NCI-H146 treated with DMSO at 0.1 percent for 48 hours (cell line): Measurements from ENCODE around the gene NMUR1.

Experiments used
- DNase-seq: peaks from one replicate; lab custom pipeline; 2025; ENCODE audit not compliant: unreplicated experiment; lab: John Stamatoyannopoulos, UW

Gene NMUR1

DNA sequence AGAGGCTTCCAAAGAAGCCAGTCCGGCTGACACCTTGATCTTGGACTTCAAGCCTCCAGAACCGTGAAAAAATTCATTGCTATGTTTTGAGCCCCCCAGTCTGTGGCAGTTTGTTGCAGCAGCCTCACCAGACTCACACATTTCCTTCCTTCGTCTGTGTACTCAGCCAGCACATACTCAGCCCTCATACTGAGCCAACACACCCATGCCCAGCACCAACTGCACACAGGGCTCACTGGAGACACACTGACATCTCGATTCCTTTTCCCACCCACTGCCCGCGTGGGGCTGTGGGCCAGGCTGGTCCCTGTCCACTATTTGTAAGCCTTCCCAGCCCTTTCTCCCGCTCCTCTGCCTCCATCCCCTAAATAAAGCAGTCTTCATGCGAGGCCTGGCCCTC, 24.1 kb upstream of the NMUR1 start:
- no peak for DNase-seq

DNA sequence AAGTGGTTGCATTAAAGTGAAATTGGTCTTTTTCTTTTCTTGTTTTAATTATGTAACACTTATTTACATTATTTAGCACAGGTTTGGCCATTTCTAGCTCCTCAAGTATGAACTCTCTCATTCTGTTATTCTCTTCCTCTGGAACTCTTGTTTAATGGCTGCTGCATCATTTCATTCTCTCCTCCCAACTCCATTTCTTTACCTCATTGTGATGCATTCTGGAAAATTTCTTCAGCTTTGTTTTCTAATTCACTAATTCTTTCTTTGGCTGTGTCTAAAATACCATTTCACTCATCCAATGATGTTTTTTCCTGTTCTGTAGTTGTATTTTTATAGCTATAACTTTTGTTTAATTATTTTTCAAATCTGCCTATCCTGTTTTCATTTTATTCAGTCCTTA, 22.5 kb upstream of the NMUR1 start:
- DNase-seq = no peak

DNA sequence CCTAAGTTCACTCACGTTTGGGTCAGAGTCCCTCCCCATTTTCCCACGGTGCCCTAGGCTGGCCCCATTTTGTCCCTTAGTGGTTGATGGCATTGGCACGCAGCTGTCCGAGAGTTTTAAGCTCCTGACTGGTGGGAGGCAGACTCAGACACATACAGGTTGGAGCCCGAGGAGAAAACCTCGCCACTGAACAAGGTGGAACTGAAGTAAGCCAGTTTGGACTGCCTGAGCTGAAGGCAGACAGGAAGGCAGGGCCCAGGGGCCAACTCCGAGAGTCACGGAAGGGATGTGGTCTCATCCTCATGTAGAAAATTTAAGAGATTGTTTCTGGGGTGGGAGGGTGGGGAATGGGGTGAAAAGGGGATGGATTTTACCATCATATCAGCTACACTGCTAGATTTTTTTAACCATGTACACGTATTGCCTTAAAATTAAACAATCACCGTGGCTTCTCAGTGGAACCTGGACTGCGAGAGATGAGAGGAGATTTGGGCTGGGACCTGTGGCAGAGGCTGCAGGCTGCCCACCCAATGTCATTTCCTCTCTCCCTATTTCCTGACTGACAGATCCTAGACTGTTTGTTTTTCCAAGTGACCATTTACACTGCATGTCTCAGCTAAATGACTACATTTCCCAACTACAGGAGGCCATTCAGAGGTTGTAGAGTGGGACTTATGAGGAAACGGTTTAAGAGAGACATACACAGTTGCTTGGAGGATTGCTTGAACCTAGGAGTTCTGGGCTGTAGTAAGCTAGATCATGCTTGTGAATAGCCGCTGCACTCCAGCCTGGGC, 19.4 kb upstream of the NMUR1 start:
- DNase-seq = no peak

- no peak for DNase-seq
These were observed 18.5 kb upstream of the NMUR1 start for GRCh38 chr2:231548752-231549151.

DNA sequence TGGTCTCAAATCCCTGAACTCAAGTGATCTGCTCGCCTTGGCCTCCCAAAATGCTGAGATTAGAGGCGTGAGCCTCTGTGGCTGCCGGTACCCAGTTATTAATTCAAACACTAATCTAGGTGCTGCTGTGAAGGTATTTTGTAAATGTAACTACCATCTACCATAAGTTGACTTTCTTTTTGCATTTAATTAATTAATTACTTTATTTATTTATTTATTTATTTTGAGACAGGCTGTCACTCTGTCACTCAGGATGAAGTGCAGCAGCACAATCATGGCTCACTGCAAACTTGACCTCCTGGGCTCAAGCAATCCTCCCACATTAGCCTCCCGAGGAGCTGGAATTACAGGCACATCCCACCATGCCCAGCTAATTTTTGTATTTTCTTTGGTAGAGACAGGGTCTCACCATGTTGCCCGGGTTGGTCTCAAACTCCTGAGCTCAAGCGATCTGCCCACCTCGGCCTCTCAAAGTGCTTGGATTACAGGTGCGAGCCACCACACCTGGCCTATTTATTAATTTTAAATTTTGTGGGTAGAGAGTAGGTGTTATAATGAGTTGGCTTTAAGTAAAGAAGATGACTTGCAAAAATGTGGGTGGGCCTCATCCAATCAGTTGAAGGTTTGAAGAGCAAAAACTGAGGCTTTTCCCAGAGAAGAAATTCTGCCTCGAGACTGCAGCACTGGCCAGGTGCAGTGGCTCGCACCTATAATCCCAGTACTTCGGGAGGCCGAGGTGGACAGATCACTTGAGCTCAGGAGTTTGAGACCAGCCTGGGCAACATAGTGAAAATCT, 17.3 kb upstream of the NMUR1 start:
- DNase-seq = no peak

DNA sequence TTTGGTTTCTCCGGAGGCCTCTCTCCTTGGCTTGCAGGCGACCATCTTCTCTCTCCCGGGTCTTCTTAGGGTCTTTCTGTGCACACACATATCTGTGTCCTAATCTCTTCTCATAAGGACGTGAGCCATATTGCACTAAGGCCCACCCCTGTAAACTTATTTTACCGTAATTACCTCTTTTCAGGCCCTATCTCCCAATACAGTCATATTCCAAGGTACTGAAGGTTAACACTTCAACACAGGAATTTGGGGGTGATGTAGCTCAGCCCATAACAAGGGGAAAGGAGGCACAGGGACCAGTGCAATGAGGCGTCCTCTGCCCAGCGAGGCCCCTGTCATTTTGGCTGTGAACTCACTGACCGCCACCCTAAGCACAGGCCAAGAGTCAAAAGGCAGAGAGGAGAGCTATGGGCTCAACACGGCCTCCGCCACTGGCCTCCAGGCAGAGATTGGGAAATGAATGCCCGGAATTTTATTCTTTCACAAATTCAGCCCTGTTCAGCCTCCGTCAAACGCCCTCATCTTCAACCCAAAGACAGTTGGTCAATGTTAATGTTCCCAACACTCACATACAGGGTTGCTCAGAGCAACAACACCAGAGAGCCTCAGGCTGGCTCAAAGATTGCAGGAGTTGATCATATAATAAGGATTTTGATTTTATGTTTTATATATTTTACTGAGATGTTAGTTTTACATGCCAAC, 15.9 kb upstream of the NMUR1 start:
- DNase-seq = no peak

DNA sequence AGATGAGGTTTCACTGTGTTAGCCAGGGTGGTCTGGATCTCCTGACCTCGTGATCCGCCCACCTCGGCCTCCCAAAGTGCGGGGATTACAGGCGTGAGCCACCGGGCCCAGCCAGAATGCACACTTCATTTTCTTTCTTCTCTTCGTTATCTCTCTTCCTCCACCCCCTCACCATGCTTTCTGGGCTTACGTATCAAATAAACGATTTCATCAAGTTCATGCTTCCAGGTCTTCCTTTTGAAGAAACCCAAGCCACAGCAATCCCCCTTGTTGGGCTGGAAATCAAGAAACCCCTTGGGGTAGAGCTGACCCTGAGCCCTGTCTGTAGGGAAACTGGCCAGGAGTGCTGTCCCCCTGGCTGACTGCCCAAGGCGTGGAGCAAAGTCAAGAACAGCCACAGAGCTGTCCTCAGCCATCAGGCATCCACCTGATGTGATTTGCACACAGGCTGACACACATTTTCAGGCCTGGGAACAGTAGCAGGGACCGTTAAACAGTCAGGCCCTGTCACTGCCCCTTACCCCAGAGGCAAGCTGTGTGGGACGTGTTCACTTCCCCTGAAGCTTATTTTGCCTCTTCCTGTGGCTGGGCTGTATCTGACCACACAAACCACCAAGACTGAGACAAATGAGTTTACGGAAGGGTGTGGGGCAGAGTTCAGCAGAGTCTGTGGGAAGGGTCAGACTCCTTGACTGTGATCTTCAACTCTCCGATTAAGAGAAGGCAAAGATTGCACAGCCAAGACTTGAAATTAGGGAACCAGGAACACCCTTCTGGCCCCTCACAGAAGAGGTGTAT, 15.1 kb upstream of the NMUR1 start:
- no peak for DNase-seq

DNA sequence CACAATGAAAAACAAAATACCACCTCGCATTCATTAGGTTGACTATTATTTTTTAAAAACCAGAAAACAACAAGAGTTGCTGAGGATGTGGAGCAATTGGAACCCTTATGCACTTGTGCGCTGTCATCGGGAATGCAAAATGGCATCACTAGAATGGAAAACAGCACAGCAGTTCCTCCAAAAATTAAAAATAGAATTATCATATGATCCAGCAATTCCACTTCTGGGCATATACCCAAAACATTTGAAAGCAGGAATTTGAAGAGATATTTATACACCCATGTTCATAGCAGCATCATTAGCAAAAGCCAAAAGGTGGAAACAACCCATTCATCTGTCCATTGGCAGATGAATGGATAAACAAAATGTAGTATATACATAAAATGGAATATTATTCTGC, 11.9 kb upstream of the NMUR1 start:
- no peak for DNase-seq

GRCh38 chr2:231541645-231542044, 11.4 kb upstream of the NMUR1 start:
- DNase-seq = no peak

- DNase-seq = no peak
These were observed 9.7 kb upstream of the NMUR1 start for GRCh38 chr2:231539991-231540390.

DNA sequence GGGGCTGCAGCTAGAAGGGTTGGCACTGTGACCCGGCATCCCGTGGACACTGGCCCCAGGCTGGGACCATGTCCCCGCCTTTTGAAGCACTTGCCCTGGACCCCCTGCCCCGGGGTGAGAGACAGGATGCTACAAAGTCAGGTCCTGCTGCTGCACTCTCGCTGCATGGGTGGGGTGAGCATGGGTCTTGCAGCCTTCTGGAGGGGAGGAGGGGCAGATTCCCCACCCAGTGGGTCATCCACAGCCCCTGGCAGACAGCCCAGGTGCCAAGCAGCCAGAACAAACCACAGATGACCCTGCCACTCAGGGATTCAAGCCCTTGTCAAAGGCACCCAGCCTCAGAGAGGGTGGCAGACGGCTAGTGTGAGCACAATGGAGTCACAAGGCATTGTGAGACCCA, 5.7 kb upstream of the NMUR1 start:
- no peak for DNase-seq

- no peak for DNase-seq
These were observed 3.5 kb upstream of the NMUR1 start for GRCh38 chr2:231533777-231534125.

DNA sequence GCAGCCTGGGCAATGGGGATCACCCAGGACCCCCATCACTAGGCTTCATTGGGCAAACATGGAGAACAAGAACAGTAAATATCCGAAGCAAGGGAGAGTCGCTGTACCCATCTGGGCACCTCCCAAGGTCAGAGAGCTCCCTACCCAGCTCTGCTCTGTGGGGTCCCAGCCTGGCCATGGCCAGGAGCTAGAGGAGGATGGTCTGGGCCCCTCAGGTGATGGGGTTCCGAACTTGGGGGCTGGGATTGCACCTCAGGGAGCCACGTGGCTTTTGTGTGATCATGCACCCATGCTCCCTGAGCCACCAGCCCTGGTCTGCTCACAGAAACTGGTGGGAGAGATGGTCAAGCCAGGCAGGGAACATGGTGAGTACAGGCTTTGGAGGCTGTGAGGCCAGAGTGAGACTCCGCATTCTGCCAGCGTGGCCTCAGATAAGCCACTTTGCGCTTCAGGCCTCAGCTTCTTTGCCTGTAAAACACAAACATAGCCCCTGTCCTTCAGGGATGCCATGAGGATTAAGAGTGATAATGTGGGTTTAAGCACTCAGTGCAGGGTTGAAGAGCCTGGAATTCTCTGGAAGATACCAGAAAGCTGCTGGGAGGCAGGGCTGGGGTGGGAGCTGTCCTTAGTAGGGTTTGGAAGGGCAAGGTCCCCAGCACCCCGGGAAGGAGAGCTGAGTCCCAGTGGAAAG, 3.0 kb upstream of the NMUR1 start:
- no peak for DNase-seq

GRCh38 chr2:231532756-231533035, 2.5 kb upstream of the NMUR1 start:
- DNase-seq = no peak

DNA sequence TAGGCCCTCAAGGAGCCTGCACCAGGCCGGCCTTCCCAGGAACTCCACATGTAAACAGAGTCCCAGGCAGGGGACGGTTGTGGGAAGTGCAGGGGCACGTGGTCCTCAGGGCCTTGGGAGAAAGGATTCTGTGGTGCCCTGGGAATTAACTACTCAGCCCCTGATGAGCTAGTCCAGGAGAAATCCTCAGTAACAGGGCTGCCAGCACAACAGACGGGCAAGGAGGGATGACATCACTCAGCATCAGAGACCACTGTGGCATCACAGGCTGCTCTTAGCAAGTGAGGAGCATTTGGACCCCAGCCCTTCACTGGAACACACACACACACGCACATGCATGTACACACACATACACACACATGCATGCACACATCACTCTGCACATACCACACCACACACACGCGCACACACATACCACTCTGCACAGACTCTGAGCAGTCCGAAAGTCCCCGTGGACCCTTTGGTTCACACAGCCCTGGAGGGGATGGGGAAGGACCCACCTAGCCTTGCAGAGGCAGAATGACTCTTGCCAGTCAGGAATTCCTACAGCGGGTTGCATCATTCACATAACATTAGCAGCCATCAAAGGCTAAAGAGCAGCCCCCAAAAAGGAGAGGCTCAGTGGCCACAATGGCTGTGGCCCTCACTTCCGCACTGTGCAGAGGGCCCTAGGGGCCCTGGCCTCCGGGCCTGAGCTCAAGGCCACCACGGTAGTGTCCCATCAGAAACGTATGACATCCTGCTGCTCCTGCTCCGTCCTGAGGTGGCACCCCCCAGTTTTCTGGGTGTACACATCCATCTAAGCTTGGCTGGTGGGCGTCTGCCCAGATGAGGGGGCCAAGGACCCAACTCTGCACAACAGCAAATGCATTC, 1.9 kb upstream of the NMUR1 start:
- DNase-seq = no peak

DNA sequence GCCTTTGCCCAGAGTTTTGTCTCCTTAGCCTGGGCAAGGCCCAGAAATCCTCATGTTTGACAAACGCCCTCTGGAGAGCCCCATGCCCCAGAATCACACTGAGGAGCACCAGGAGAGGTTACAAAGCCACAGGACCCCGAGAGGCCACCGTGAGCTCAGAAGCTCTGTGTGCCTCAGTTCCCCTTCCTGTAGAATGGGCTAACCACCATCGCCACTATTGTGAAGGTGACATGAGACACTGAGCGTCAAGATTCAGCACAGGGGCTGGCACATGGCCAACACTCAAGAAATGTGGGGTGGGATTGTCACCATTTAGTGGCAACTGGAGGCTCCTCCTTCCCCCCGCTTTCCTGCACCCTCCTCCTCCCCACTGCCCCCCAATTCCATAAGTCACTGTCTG, 1.2 kb upstream of the NMUR1 start:
- DNase-seq = no peak

- DNase-seq = no peak
These were observed 1.6 kb downstream of the NMUR1 start for GRCh38 chr2:231528636-231529030.

- DNase-seq = no peak
These were observed 2.1 kb downstream of the NMUR1 start for GRCh38 chr2:231527955-231528635.

DNA sequence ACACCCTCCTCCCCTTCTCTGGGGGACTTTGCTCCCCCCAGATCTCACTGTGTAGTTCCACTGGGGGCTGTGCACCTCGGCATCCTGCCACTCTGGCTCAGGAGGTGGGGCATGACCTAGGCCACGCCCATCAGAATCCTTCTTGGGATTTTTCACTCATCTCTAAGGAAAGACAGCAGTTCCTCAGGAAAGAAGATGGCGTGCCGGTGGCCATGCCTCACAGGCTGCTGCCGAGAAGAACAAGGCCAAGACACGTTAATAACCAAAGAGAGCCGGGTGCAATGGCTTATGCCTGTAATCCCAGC, 3.2 kb downstream of the NMUR1 start:
- no peak for DNase-seq
